ENCODE measurements around the gene TRDMT1. TPM values are rescaled to one million over a fixed set of nuclear protein-coding genes. Genes with fewer than 3 reads are reported as not detected.

The TRDMT1 gene
- total and polyA plus RNA-seq, 7 experiments from 2014 or later: 9.7 to 30.6 (median 15.2) TPM

- ATAC-seq (no peak), DNase-seq (no peak)
- Mint-ChIP-seq H3K9me3 (no peaks in the 10 kb centered on the region), H3K4me3 (no peak overlapping the region), H3K36me3 (peaks cover 0 to 5% (median 0%) of the 10 kb centered on the region in 5 donors), H3K27ac (peak overlapping the region in 2 of 9 donors; percentile 54 to 99), H3K27me3 (peaks cover 0 to 4% (median 0%) of the 10 kb centered on the region in 5 donors), H3K4me1 (peaks cover 32 to 68% (median 61%) of the 10 kb centered on the region in 7 donors)
- Histone ChIP-seq H3K27ac (ENCODE audit: low read depth, low read length) (no peak overlapping the region), H3K9me3 (ENCODE audit: control insufficient read depth in 2 of 3, low read length in 3 of 3) (no peaks in the 10 kb centered on the region), H3K36me3 (ENCODE audit: control insufficient read depth in 2 of 3, insufficient read depth in 3 of 3, low read length in 3 of 3) (no peaks in the 10 kb centered on the region), H3K4me1 (ENCODE audit: control insufficient read depth in 2 of 2, insufficient read depth in 2 of 2, low read length in 2 of 2) (peaks cover 17 to 23% of the 10 kb centered on the region in 2 donors), H3K27me3 (ENCODE audit: control insufficient read depth in 2 of 2, insufficient read depth in 2 of 2, low read length in 2 of 2) (no peaks in the 10 kb centered on the region), H3K4me3 (ENCODE audit: low read length) (no peak overlapping the region)
- POLR2A ChIA-PET: interaction anchor here (5.8 kb wide), 1 partner anchor 27 kb away, joined by 167 read pairs; the partner anchor contains the start of gene VIM
- intact Hi-C loops (cut with micrococcal nuclease): loop anchor here in 1 of 2 donors (10.0 kb wide), 2 partner anchors 441 to 769 kb away; partner anchors contain the start of genes PTER and STAM
- CTCF ChIA-PET: interaction anchor here (0.6 kb wide), 1 partner anchor 8 kb away, joined by 3 read pairs; no protein-coding TSS in a partner anchor
These were observed 1.9 kb upstream of the TRDMT1 start for GRCh38 chr10:17203416-17203815.

DNA sequence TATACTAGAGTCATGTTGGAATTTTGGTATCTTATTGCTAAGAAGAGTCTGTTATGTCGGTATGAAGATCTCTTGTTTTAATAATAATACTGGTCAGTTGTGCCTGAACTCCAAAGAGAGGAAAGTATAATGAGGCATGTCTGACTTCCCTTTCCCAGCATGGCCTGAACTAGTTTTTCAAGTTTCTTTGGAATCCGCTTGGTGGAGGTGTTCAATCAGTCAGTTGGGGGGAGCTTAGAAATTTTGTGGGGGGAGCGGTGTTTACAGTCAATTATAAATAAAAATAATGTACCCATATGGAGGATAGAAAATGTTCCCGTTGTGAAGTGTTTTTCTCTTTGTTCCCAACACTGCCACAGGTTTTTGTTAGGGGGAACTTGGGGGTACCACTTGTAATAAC, 1.5 kb upstream of the TRDMT1 start:
- ATAC-seq: no peak
- no peak overlapping the region for H3K4me3 ChIP-seq (ENCODE audit: low read length)
- H3K27ac ChIP-seq (ENCODE audit: low read depth, low read length): no peak overlapping the region
- Mint-ChIP-seq H3K36me3 (peaks cover 0 to 5% (median 0%) of the 10 kb centered on the region in 5 donors), H3K4me3 (peak overlapping the region in 2 of 10 donors; percentile 4 to 99), H3K9me3 (no peaks in the 10 kb centered on the region), H3K27me3 (peaks cover 0 to 4% (median 0%) of the 10 kb centered on the region in 5 donors), H3K4me1 (peaks cover 33 to 71% (median 62%) of the 10 kb centered on the region in 7 donors), H3K27ac (peak overlapping the region in 7 of 9 donors; percentile 2 to 99 (median 91))
- ChIA-PET CTCF (interaction anchor here (0.6 to 3.0 kb wide), 2 partner anchors 7 to 27 kb away, joined by 3 to 18 read pairs; no protein-coding TSS in a partner anchor), POLR2A (interaction anchor here (5.8 kb wide), 1 partner anchor 27 kb away, joined by 167 read pairs; the partner anchor contains the start of gene VIM)
- H3K27me3 ChIP-seq (ENCODE audit: control insufficient read depth in 2 of 2, insufficient read depth in 2 of 2, low read length in 2 of 2): no peaks in the 10 kb centered on the region
- H3K36me3 ChIP-seq (ENCODE audit: control insufficient read depth in 2 of 3, insufficient read depth in 3 of 3, low read length in 3 of 3): no peaks in the 10 kb centered on the region
- intact Hi-C loops (cut with micrococcal nuclease): loop anchor here in 1 of 2 donors (10.0 kb wide), 2 partner anchors 442 to 768 kb away; partner anchors contain the start of genes PTER and STAM
- no peak for DNase-seq
- H3K4me1 ChIP-seq (ENCODE audit: control insufficient read depth in 2 of 2, insufficient read depth in 2 of 2, low read length in 2 of 2): peaks cover 17 to 23% of the 10 kb centered on the region in 2 donors
- no peaks in the 10 kb centered on the region for H3K9me3 ChIP-seq (ENCODE audit: control insufficient read depth in 2 of 3, low read length in 3 of 3)

DNA sequence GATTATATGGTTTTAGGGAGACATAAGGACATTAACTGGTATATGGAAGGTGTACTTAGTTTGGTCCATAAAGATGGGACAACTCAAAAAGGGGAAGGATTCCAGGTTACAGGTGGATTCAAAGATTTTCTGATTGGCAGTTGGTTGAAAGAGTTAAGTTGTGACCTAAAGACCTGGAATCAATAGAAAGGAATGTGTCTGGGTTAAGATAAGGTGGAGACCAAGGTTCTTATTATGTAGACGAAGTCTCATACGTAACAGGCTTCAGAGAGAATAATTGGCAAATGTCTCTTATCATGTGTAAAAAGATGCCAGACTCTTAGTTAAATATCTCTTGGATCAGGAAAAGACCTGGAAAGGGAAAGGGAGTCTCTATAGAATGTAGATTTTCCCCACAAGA, 1.0 kb upstream of the TRDMT1 start:
- peaks cover 0 to 4% (median 0%) of the 10 kb centered on the region in 5 donors for H3K36me3 Mint-ChIP-seq
- POLR2A ChIA-PET: interaction anchor here (0.5 to 5.8 kb wide), 9 partner anchors 11 to 441 kb away, joined by 3 to 167 read pairs (median 4); partner anchors contain the start of genes RSU1, STAM and VIM
- H3K27ac Mint-ChIP-seq: peak overlapping the region in 7 of 9 donors; percentile 49 to 99 (median 97)
- H3K27me3 Mint-ChIP-seq: peaks cover 0 to 4% (median 0%) of the 10 kb centered on the region in 5 donors
- H3K9me3 ChIP-seq (ENCODE audit: control insufficient read depth in 2 of 3, low read length in 3 of 3): no peaks in the 10 kb centered on the region
- intact Hi-C loops (cut with micrococcal nuclease): loop anchor here in 1 of 2 donors (10.0 kb wide), 2 partner anchors 442 to 768 kb away; partner anchors contain the start of genes PTER and STAM
- H3K4me1 Mint-ChIP-seq: peaks cover 33 to 69% (median 60%) of the 10 kb centered on the region in 7 donors
- no peak for DNase-seq
- H3K27ac ChIP-seq (ENCODE audit: low read depth, low read length): no peak overlapping the region
- ATAC-seq: no peak
- H3K36me3 ChIP-seq (ENCODE audit: control insufficient read depth in 2 of 3, insufficient read depth in 3 of 3, low read length in 3 of 3): no peaks in the 10 kb centered on the region
- no peaks in the 10 kb centered on the region for H3K9me3 Mint-ChIP-seq
- peaks cover 17 to 23% of the 10 kb centered on the region in 2 donors for H3K4me1 ChIP-seq (ENCODE audit: control insufficient read depth in 2 of 2, insufficient read depth in 2 of 2, low read length in 2 of 2)
- H3K4me3 ChIP-seq (ENCODE audit: low read length): no peak overlapping the region
- CTCF ChIA-PET: interaction anchor here (0.7 to 3.0 kb wide), 2 partner anchors 27 kb away, joined by 3 to 18 read pairs; no protein-coding TSS in a partner anchor
- peak overlapping the region in 3 of 10 donors; percentile 29 to 99 (median 90) for H3K4me3 Mint-ChIP-seq
- no peaks in the 10 kb centered on the region for H3K27me3 ChIP-seq (ENCODE audit: control insufficient read depth in 2 of 2, insufficient read depth in 2 of 2, low read length in 2 of 2)

DNA sequence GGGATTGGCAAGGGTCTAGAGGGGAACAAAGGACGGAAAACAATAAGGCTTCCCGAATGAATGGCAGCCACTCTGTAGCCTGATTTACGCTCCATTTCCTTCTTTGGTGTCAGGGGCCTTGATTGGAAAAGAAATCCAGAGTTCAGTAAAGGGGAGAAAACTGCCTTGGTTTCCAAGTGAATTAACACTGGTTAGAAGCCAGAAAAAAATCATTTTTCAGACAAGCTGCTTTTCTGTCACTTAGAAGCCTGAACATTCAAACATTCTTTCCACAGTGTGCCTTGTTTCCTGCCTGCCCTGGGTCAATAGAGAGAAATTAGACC, 283 bp upstream of the TRDMT1 start:
- H3K27me3 ChIP-seq (ENCODE audit: control insufficient read depth in 2 of 2, insufficient read depth in 2 of 2, low read length in 2 of 2): no peaks in the 10 kb centered on the region
- no peaks in the 10 kb centered on the region for H3K36me3 ChIP-seq (ENCODE audit: control insufficient read depth in 2 of 3, insufficient read depth in 3 of 3, low read length in 3 of 3)
- ChIA-PET POLR2A (interaction anchor here (0.9 to 5.8 kb wide), 13 partner anchors 9 to 442 kb away, joined by 3 to 167 read pairs (median 4); partner anchors contain the start of genes RSU1, STAM and VIM), CTCF (interaction anchor here (0.5 to 3.0 kb wide), 5 partner anchors 25 to 51 kb away, joined by 3 to 18 read pairs (median 3); no protein-coding TSS in a partner anchor)
- peaks cover 15 to 21% of the 10 kb centered on the region in 2 donors for H3K4me1 ChIP-seq (ENCODE audit: control insufficient read depth in 2 of 2, insufficient read depth in 2 of 2, low read length in 2 of 2)
- H3K36me3 Mint-ChIP-seq: peaks cover 0 to 3% (median 0%) of the 10 kb centered on the region in 5 donors
- H3K27ac Mint-ChIP-seq: peak overlapping the region; percentile 90 to 99 (median 96)
- H3K27me3 Mint-ChIP-seq: peaks cover 0 to 4% (median 0%) of the 10 kb centered on the region in 5 donors
- no peaks in the 10 kb centered on the region for H3K9me3 Mint-ChIP-seq
- H3K4me1 Mint-ChIP-seq: peaks cover 31 to 67% (median 57%) of the 10 kb centered on the region in 7 donors
- intact Hi-C loops (cut with micrococcal nuclease): loop anchor here (1.0 to 10.0 kb wide), 8 partner anchors 15 to 767 kb away; partner anchors contain the start of genes RSU1 (in 2 of the 2), PTER (in 1 of the 2) and STAM (in 1 of the 2)
- no peaks in the 10 kb centered on the region for H3K9me3 ChIP-seq (ENCODE audit: control insufficient read depth in 2 of 3, low read length in 3 of 3)
- DNase-seq (no peak), ATAC-seq (no peak)
- peak overlapping the region; percentile 94 for H3K4me3 ChIP-seq (ENCODE audit: low read length)
- peak overlapping the region; percentile 86 to 99 (median 94) for H3K4me3 Mint-ChIP-seq
- H3K27ac ChIP-seq (ENCODE audit: low read depth, low read length): peak overlapping the region; percentile 90

- ChIA-PET POLR2A (interaction anchor here (0.7 to 5.8 kb wide), 9 partner anchors 9 to 383 kb away, joined by 3 to 167 read pairs (median 6); partner anchors contain the start of genes RSU1 and VIM), CTCF (interaction anchor here (1.5 to 3.0 kb wide), 4 partner anchors 19 to 32 kb away, joined by 3 to 18 read pairs (median 6); no protein-coding TSS in a partner anchor)
- peaks cover 0 to 4% (median 0%) of the 10 kb centered on the region in 5 donors for H3K36me3 Mint-ChIP-seq
- H3K4me1 Mint-ChIP-seq: peaks cover 23 to 59% (median 42%) of the 10 kb centered on the region in 7 donors
- H3K9me3 ChIP-seq (ENCODE audit: control insufficient read depth in 2 of 3, low read length in 3 of 3): no peaks in the 10 kb centered on the region
- no peak for DNase-seq
- peaks cover 2 to 8% of the 10 kb centered on the region in 2 donors for H3K4me1 ChIP-seq (ENCODE audit: control insufficient read depth in 2 of 2, insufficient read depth in 2 of 2, low read length in 2 of 2)
- ATAC-seq: no peak
- intact Hi-C loops (cut with micrococcal nuclease): loop anchor here in 1 of 2 donors (2.0 to 10.0 kb wide), 4 partner anchors 57 to 765 kb away; partner anchors contain the start of genes PTER and STAM
- peak overlapping the region; percentile 86 to 99 (median 94) for H3K4me3 Mint-ChIP-seq
- no peaks in the 10 kb centered on the region for H3K9me3 Mint-ChIP-seq
- H3K36me3 ChIP-seq (ENCODE audit: control insufficient read depth in 2 of 3, insufficient read depth in 3 of 3, low read length in 3 of 3): no peaks in the 10 kb centered on the region
- no peaks in the 10 kb centered on the region for H3K27me3 ChIP-seq (ENCODE audit: control insufficient read depth in 2 of 2, insufficient read depth in 2 of 2, low read length in 2 of 2)
- H3K27ac ChIP-seq (ENCODE audit: low read depth, low read length): peak overlapping the region; percentile 90
- peaks cover 0 to 4% (median 0%) of the 10 kb centered on the region in 5 donors for H3K27me3 Mint-ChIP-seq
- peak overlapping the region; percentile 90 to 99 (median 96) for H3K27ac Mint-ChIP-seq
- H3K4me3 ChIP-seq (ENCODE audit: low read length): peak overlapping the region; percentile 94
These were observed 1.2 kb downstream of the TRDMT1 start for GRCh38 chr10:17200001-17200911.
